ENCODE data around the gene ALPK1.
"Not testable (repeated sequence)": the region's sequence is repeated elsewhere in the genome, so short reads cannot be mapped to it uniquely, and the experiment has no call there.

GRCh38 chr4:112490808-112491207, 193.6 kb downstream of the ALPK1 start:
- not testable (repeated sequence) for TF ChIP-seq POLR2A, POU2F2, POLR2AphosphoS5 (IDR thresholded peaks at IDR 0.05; ENCODE audit: low read depth, low read length)
